CD4-positive, CD25-positive, alpha-beta regulatory T cell (primary cell): ENCODE measurements around the gene INTS1. TPM values are rescaled to one million over a fixed set of nuclear protein-coding genes. Genes with fewer than 3 reads are reported as not detected.
A peak's percentile ranks its signal among the peaks of the same experiment; 100 is the strongest.

ENCODE experiments used
- ATAC-seq, 2 donors: fragments of 150-1000 bp; cut with Tn5 transposase; one replicate each; pipeline ENCODE4 v1.10.0; 2021; ENCODE audit warnings: low read depth in 2 of 2, moderate number of reproducible peaks in 2 of 2, moderate library complexity in 1 of 2
- DNase-seq, 3 donors: peaks; one replicate each; pipeline versions ENCODE4 v3.0.0 to v3.0.0-alpha.2; 2012 to 2022; ENCODE audit warnings: mixed read lengths in 1 of 3
- H3K27ac ChIP-seq: one replicate; pipeline ENCODE4 v1.7.0; 2013; ENCODE audit warnings: mild to moderate bottlenecking, low read length; ENCODE audit not compliant: insufficient read depth, poor library complexity, severe bottlenecking
- H3K27me3 ChIP-seq: one replicate; pipeline ENCODE4 v1.7.0; 2013; ENCODE audit warnings: low read length; ENCODE audit not compliant: control insufficient read depth, insufficient read depth
- H3K36me3 ChIP-seq: one replicate; pipeline ENCODE4 v1.7.0; 2013; ENCODE audit warnings: mild to moderate bottlenecking, low read length, moderate library complexity; ENCODE audit not compliant: control insufficient read depth, insufficient read depth
- H3K4me1 ChIP-seq: 2 replicates; pipeline ENCODE4 v1.7.0; 2013; ENCODE audit warnings: mild to moderate bottlenecking, low read length; ENCODE audit not compliant: insufficient read depth, control insufficient read depth, poor library complexity, severe bottlenecking
- H3K4me3 ChIP-seq: one replicate; pipeline ENCODE4 v1.7.0; 2013; ENCODE audit warnings: low read depth, mild to moderate bottlenecking, low read length, moderate library complexity
- H3K9me3 ChIP-seq, 2 experiments: 1 replicate in 1 of 2; 2 replicates in 1 of 2; pipeline ENCODE4 v1.7.0; 2013; ENCODE audit warnings: low read length in 2 of 2, mild to moderate bottlenecking in 1 of 2, moderate library complexity in 1 of 2; ENCODE audit not compliant: control insufficient read depth in 2 of 2
- H3K27ac Mint-ChIP-seq, 3 donors: one replicate each; pipeline ENCODE4 v1.8.0; 2020 to 2022; ENCODE audit warnings: mild to moderate bottlenecking in 3 of 3, mixed read lengths in 3 of 3, moderate library complexity in 2 of 3
- H3K27me3 Mint-ChIP-seq: one replicate; pipeline ENCODE4 v1.8.0; 2022; ENCODE audit warnings: mild to moderate bottlenecking, mixed read lengths
- H3K36me3 Mint-ChIP-seq: one replicate; pipeline ENCODE4 v1.8.0; 2020; ENCODE audit warnings: mixed read lengths
- H3K4me1 Mint-ChIP-seq, 4 donors: one replicate each; pipeline ENCODE4 v1.8.0; 2020 to 2022; ENCODE audit warnings: mixed read lengths in 4 of 4, mild to moderate bottlenecking in 1 of 4
- H3K4me3 Mint-ChIP-seq, 4 donors: one replicate each; pipeline ENCODE4 v1.8.0; 2020 to 2022; ENCODE audit warnings: mild to moderate bottlenecking in 4 of 4, mixed read lengths in 4 of 4, moderate library complexity in 3 of 4
- H3K9me3 Mint-ChIP-seq, 7 donors: one replicate each; pipeline ENCODE4 v1.8.0; 2020 to 2022; ENCODE audit warnings: mixed read lengths in 7 of 7, mild to moderate bottlenecking in 3 of 7, moderate library complexity in 2 of 7
- polyA plus RNA-seq, 4 donors: library from polyadenylated mRNA; unstranded; fragments of 300-500 nt; fragmentation: Illumina TruSeq; gene quantifications; one replicate each; pipeline ENCODE4 v1.2.3, GENCODE V29; 2021
- total RNA-seq: library from RNA; stranded (reverse); gene quantifications from one replicate; pipeline ENCODE4 v1.2.3, GENCODE V29; 2022

The INTS1 gene
- total and polyA plus RNA-seq, 5 donors from 2014 or later: 8.5 to 107 (median 10.3) TPM

- Histone ChIP-seq H3K27ac (no peak overlapping the region), H3K4me3 (no peak overlapping the region), H3K27me3 (no peaks in the 10 kb centered on the region), H3K36me3 (peaks cover 37% of the 10 kb centered on the region), H3K4me1 (peaks cover 2% of the 10 kb centered on the region), H3K9me3 (no peaks in the 10 kb centered on the region)
- H3K27me3 Mint-ChIP-seq: no peaks in the 10 kb centered on the region
- H3K9me3 Mint-ChIP-seq: no peaks in the 10 kb centered on the region
- no peak overlapping the region for H3K4me3 Mint-ChIP-seq
- H3K36me3 Mint-ChIP-seq: peaks cover 3% of the 10 kb centered on the region
- H3K4me1 Mint-ChIP-seq: peaks cover 0 to 14% (median 0%) of the 10 kb centered on the region in 4 donors
- ATAC-seq (no peak), DNase-seq (no peak)
- no peak overlapping the region for H3K27ac Mint-ChIP-seq
Observed at GRCh38 chr7:1539181-1539881, 35.1 kb upstream of the INTS1 start.

- Histone ChIP-seq H3K27ac (no peak overlapping the region), H3K4me1 (peaks cover 9% of the 10 kb centered on the region), H3K9me3 (no peaks in the 10 kb centered on the region), H3K27me3 (no peaks in the 10 kb centered on the region), H3K4me3 (no peak overlapping the region), H3K36me3 (peaks cover 37% of the 10 kb centered on the region)
- ATAC-seq (no peak), DNase-seq (no peak)
- Mint-ChIP-seq H3K36me3 (peaks cover 3% of the 10 kb centered on the region), H3K27ac (no peak overlapping the region), H3K9me3 (no peaks in the 10 kb centered on the region), H3K4me1 (peaks cover 0 to 19% (median under 1%) of the 10 kb centered on the region in 4 donors), H3K27me3 (no peaks in the 10 kb centered on the region), H3K4me3 (no peak overlapping the region)
Observed at GRCh38 chr7:1538544-1539180, 34.5 kb upstream of the INTS1 start.

- no peak overlapping the region for H3K27ac Mint-ChIP-seq
- no peak for DNase-seq
- peaks cover 0 to 28% (median 7%) of the 10 kb centered on the region in 4 donors for H3K4me1 Mint-ChIP-seq
- Histone ChIP-seq H3K27me3 (no peaks in the 10 kb centered on the region), H3K9me3 (no peaks in the 10 kb centered on the region), H3K4me3 (no peak overlapping the region), H3K27ac (peak overlapping the region; percentile 47), H3K36me3 (peaks cover 34% of the 10 kb centered on the region), H3K4me1 (peaks cover 18% of the 10 kb centered on the region)
- ATAC-seq: no peak
- H3K36me3 Mint-ChIP-seq: peaks cover 3% of the 10 kb centered on the region
- peak overlapping the region in 2 of 4 donors; percentile 70 to 74 for H3K4me3 Mint-ChIP-seq
- no peaks in the 10 kb centered on the region for H3K9me3 Mint-ChIP-seq
- no peaks in the 10 kb centered on the region for H3K27me3 Mint-ChIP-seq
Observed at GRCh38 chr7:1537535-1538412, 33.6 kb upstream of the INTS1 start.

GRCh38 chr7:1536743-1537534 is 32.8 kb upstream of the INTS1 start:
- Mint-ChIP-seq H3K4me3 (peak overlapping the region in 1 of 4 donors; percentile 17), H3K36me3 (peaks cover 3% of the 10 kb centered on the region), H3K27me3 (peaks cover 5% of the 10 kb centered on the region), H3K9me3 (no peaks in the 10 kb centered on the region), H3K27ac (peak overlapping the region in 1 of 3 donors; percentile 32), H3K4me1 (peaks cover 4 to 37% (median 12%) of the 10 kb centered on the region in 4 donors)
- Histone ChIP-seq H3K27ac (peak overlapping the region; percentile 47), H3K4me1 (peaks cover 26% of the 10 kb centered on the region), H3K9me3 (no peaks in the 10 kb centered on the region), H3K27me3 (no peaks in the 10 kb centered on the region), H3K36me3 (peaks cover 28% of the 10 kb centered on the region), H3K4me3 (no peak overlapping the region)
- DNase-seq (no peak), ATAC-seq (no peak)

DNA sequence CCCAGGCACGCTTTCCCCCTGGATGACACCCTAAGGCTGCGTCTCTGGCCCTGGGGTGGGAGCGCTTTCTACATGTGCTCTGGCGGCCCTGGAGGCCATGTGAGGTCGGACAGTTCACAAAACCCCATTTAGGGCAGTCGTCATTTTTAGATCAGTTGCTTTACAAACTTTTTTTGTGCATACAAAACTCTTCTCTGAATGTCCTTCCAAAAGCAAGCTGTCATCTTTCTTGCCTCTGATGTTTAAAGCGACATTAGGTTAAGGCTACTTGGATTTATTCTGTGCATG is 32.2 kb upstream of the INTS1 start:
- H3K27me3 ChIP-seq: no peaks in the 10 kb centered on the region
- Mint-ChIP-seq H3K9me3 (no peaks in the 10 kb centered on the region), H3K4me1 (peaks cover 4 to 41% (median 15%) of the 10 kb centered on the region in 4 donors), H3K27me3 (peaks cover 11% of the 10 kb centered on the region), H3K36me3 (peaks cover 3% of the 10 kb centered on the region), H3K4me3 (peak overlapping the region in 2 of 4 donors; percentile 17 to 29), H3K27ac (no peak overlapping the region)
- H3K4me1 ChIP-seq: peaks cover 32% of the 10 kb centered on the region
- no peak overlapping the region for H3K27ac ChIP-seq
- peaks cover 25% of the 10 kb centered on the region for H3K36me3 ChIP-seq
- no peaks in the 10 kb centered on the region for H3K9me3 ChIP-seq
- H3K4me3 ChIP-seq: no peak overlapping the region
- ATAC-seq (no peak), DNase-seq (no peak)

GRCh38 chr7:1535701-1536454 is 31.7 kb upstream of the INTS1 start:
- Mint-ChIP-seq H3K27ac (no peak overlapping the region), H3K27me3 (peaks cover 12% of the 10 kb centered on the region), H3K9me3 (no peaks in the 10 kb centered on the region), H3K4me3 (peak overlapping the region in 2 of 4 donors; percentile 17 to 29), H3K4me1 (peaks cover 4 to 42% (median 15%) of the 10 kb centered on the region in 4 donors), H3K36me3 (peaks cover 3% of the 10 kb centered on the region)
- DNase-seq (no peak), ATAC-seq (no peak)
- H3K36me3 ChIP-seq: peaks cover 23% of the 10 kb centered on the region
- H3K27me3 ChIP-seq: no peaks in the 10 kb centered on the region
- no peak overlapping the region for H3K4me3 ChIP-seq
- H3K9me3 ChIP-seq: no peaks in the 10 kb centered on the region
- peaks cover 34% of the 10 kb centered on the region for H3K4me1 ChIP-seq
- H3K27ac ChIP-seq: no peak overlapping the region

GRCh38 chr7:1535100-1535458 is 30.9 kb upstream of the INTS1 start:
- Histone ChIP-seq H3K36me3 (peaks cover 17% of the 10 kb centered on the region), H3K4me1 (peaks cover 34% of the 10 kb centered on the region), H3K9me3 (no peaks in the 10 kb centered on the region), H3K27ac (no peak overlapping the region), H3K27me3 (no peaks in the 10 kb centered on the region), H3K4me3 (no peak overlapping the region)
- Mint-ChIP-seq H3K27ac (no peak overlapping the region), H3K9me3 (no peaks in the 10 kb centered on the region), H3K4me1 (peaks cover 4 to 44% (median 15%) of the 10 kb centered on the region in 4 donors), H3K27me3 (peaks cover 15% of the 10 kb centered on the region), H3K36me3 (peaks cover 3% of the 10 kb centered on the region), H3K4me3 (peak overlapping the region in 1 of 4 donors; percentile 71)
- DNase-seq (no peak), ATAC-seq (no peak)
